Gastrocnemius medialis (tissue), 4 donors: Measurements from ENCODE around the gene LZTS3. TPM values are rescaled to one million over a fixed set of nuclear protein-coding genes. Genes with fewer than 3 reads are reported as not detected.
A peak's percentile ranks its signal among the peaks of the same experiment; 100 is the strongest.
"Not testable (repeated sequence)": the region's sequence is repeated elsewhere in the genome, so short reads cannot be mapped to it uniquely, and the experiment has no call there.

Experiments
- ATAC-seq, 2 donors: fragments of 150-250 bp; one replicate each; pipeline ENCODE4 v1.9.1; 2016
- DNase-seq, 2 donors: peaks; one replicate each; pipeline ENCODE4 v3.0.0-alpha.2; 2019
- H3K27ac ChIP-seq, 4 donors: fragments of 200-600 bp; sonication (generic); 1 replicate in 1 of 4; 2 replicates in 3 of 4; pipeline ENCODE4 v1.5.1; 2016 to 2018; ENCODE audit warnings: mild to moderate bottlenecking in 2 of 4, moderate library complexity in 1 of 4
- H3K27me3 ChIP-seq, 3 donors: fragments of 200-600 bp; sonication (generic) in 2 of 3; 1 replicate in 1 of 3; 2 replicates in 2 of 3; pipeline versions ENCODE4 v1.5.1 to v1.6.0; 2016 to 2019; ENCODE audit warnings: mild to moderate bottlenecking in 1 of 3, moderate library complexity in 1 of 3
- H3K36me3 ChIP-seq, 2 donors: fragments of 200-600 bp; sonication (generic) in 1 of 2; one replicate each; pipeline ENCODE4 v1.5.1; 2017 to 2018
- H3K4me1 ChIP-seq, 2 donors: fragments of 200-600 bp; sonication (generic) in 1 of 2; one replicate each; pipeline ENCODE4 v1.5.1; 2016 to 2017; ENCODE audit warnings: mild to moderate bottlenecking in 2 of 2
- H3K4me3 ChIP-seq, 4 donors: fragments of 200-600 bp; sonication (generic) in 3 of 4; 1 replicate in 1 of 4; 2 replicates in 3 of 4; pipeline ENCODE4 v1.5.1; 2016 to 2019; ENCODE audit warnings: mild to moderate bottlenecking in 2 of 4
- H3K9me3 ChIP-seq, 3 donors: fragments of 200-600 bp; sonication (generic) in 2 of 3; 1 replicate in 1 of 3; 2 replicates in 2 of 3; pipeline ENCODE4 v1.5.1; 2016 to 2019
- CTCF ChIP-seq, 5 experiments: fragments of 450-650 bp in 3 of 5; fragments of 200-600 bp in 2 of 5; sonication (generic) in 2 of 5; IDR thresholded peaks in 4 of 5; conservative IDR thresholded peaks in 1 of 5; 1 replicate in 4 of 5; 2 replicates in 1 of 5; pipeline ENCODE4 v1.5.1; 2016 to 2019; ENCODE audit warnings: antibody characterized with exemption in 5 of 5, mild to moderate bottlenecking in 3 of 5, moderate library complexity in 3 of 5
- POLR2A ChIP-seq, 2 donors: fragments of 450-650 bp; IDR thresholded peaks; one replicate each; pipeline ENCODE4 v1.6.1; 2017; ENCODE audit warnings: antibody characterized with exemption in 2 of 2, mild to moderate bottlenecking in 2 of 2, moderate library complexity in 2 of 2
- in situ Hi-C, 4 donors: fragments of 200-750 bp; cut with MboI; loops; one replicate each; pipeline versions ENCODE4 v1.15.0 to v1.8.0; 2017; ENCODE audit warnings: low sequenced_read_pairs in 4 of 4
- intact Hi-C: fragments of 100-400 bp; cut with DNase I; formaldehyde crosslinking; loops from one replicate; pipeline ENCODE4 v1.15.1; 2023; ENCODE audit warnings: low total_unique reads
- total RNA-seq, 4 donors: library from RNA; depleted of rRNA; stranded (reverse); fragments of >200 nt; gene quantifications; one replicate each; pipeline versions ENCODE4 v1.1.0 to v1.2.3, GENCODE V29; 2016

LZTS3 gene
- total RNA-seq = 10 to 100 TPM; 15.3 to 33.4 (median 18.9) TPM

- TF ChIP-seq CTCF (IDR thresholded peaks at IDR 0.05 in 4 of 5, conservative IDR thresholded peaks at IDR 0.05 in 1 of 5) = no peak
- peak; percentile 69 to 75 for TF ChIP-seq POLR2A (IDR thresholded peaks at IDR 0.05)
- Histone ChIP-seq H3K4me3 (peak within 1 kb of the TSS; percentile 85 to 98 (median 95)), H3K27me3 (no peaks in the 10 kb centered on the region), H3K36me3 (no peaks in the 10 kb centered on the region), H3K9me3 (no peaks in the 10 kb centered on the region), H3K4me1 (peaks cover 5 to 22% of the 10 kb centered on the region in 2 donors), H3K27ac (peak within 1 kb of the TSS; percentile 85 to 95 (median 86))
- ATAC-seq (peak; percentile 21 to 47), DNase-seq (peak; percentile 29 to 57)
- in situ Hi-C loops = no loop called here
- intact Hi-C loops = loop anchor here (1.0 to 5.0 kb wide), 2 partner anchors 14 to 126 kb away; partner anchors contain the start of genes FASTKD5, MRPS26 and UBOX5
Observed at GRCh38 chr20:3172933-3173609, at the start of gene LZTS3. Gene LZTS3, minus strand, starts transcription at chr20:3173549. Its CDS starts 6,386 bp downstream, at chr20:3167163.

GRCh38 chr20:3221398-3222226 is 48.3 kb upstream of the LZTS3 start:
- intact Hi-C loops (loop anchor here (5.0 kb wide), 2 partner anchors 56 to 99 kb away; no protein-coding TSS in a partner anchor), in situ Hi-C loops (no loop called here)
- peak; percentile 73 to 87 for DNase-seq
- Histone ChIP-seq H3K4me1 (peaks cover 29 to 34% of the 10 kb centered on the region in 2 donors), H3K9me3 (no peaks in the 10 kb centered on the region), H3K36me3 (peaks cover 0 to 10% of the 10 kb centered on the region in 2 donors), H3K27me3 (no peaks in the 10 kb centered on the region), H3K27ac (peak overlapping the region; percentile 70 to 86 (median 81)), H3K4me3 (no peak overlapping the region)
- no peak for TF ChIP-seq CTCF (IDR thresholded peaks at IDR 0.05 in 4 of 5, conservative IDR thresholded peaks at IDR 0.05 in 1 of 5)
- no peak for TF ChIP-seq POLR2A (IDR thresholded peaks at IDR 0.05)
- ATAC-seq = peak; percentile 86 to 89

GRCh38 chr20:3218307-3218988 is 45.1 kb upstream of the LZTS3 start:
- no peaks in the 10 kb centered on the region for H3K9me3 ChIP-seq
- peaks cover 0 to 35% of the 10 kb centered on the region in 2 donors for H3K36me3 ChIP-seq
- TF ChIP-seq CTCF (IDR thresholded peaks at IDR 0.05 in 4 of 5, conservative IDR thresholded peaks at IDR 0.05 in 1 of 5) (peak; percentile 77 to 96 (median 92)), POLR2A (IDR thresholded peaks at IDR 0.05) (no peak)
- H3K4me1 ChIP-seq = peaks cover 23 to 26% of the 10 kb centered on the region in 2 donors
- intact Hi-C loops (loop anchor here (1.0 to 2.0 kb wide), 2 partner anchors 30 to 98 kb away; no protein-coding TSS in a partner anchor), in situ Hi-C loops (loop anchor here in 3 of 4 donors (5.0 to 10.0 kb wide), 3 partner anchors 94 to 99 kb away; no protein-coding TSS in a partner anchor)
- peak in 1 of 2 donors; percentile 45 for DNase-seq
- H3K27ac ChIP-seq = no peak overlapping the region
- ATAC-seq = peak in 1 of 2 donors; percentile 32
- H3K4me3 ChIP-seq = no peak overlapping the region
- H3K27me3 ChIP-seq = no peaks in the 10 kb centered on the region

DNA sequence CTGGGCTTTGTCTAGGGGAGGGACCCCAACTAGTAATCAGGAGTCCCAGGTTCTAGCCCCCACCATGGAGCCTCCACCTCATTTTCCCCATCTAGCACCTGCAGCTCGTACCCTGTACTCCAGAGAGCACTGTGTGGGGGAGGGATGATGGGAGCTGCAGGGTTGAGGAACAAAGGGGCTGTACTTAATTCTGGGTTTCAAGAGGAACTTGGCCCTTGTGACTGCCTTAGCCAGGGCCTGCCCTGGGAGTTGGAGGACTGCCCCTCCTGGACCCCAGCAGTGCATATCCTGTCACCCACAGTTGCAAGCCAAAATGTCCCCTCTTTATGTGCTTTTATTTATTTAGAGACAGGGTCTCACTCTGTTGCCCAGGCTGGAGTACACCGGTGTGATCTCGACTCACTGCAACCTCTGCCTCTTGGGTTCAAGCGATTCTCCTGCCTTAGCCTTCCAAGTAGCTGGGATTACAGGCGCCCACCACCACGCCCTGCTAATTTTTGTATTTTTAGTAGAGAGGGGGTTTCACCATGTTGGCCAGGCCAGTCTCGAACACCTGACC is 42.1 kb upstream of the LZTS3 start:
- intact Hi-C loops, H3K4me3 ChIP-seq, ATAC-seq, H3K27me3 ChIP-seq, H3K9me3 ChIP-seq, H3K27ac ChIP-seq, DNase-seq: not testable (repeated sequence)
- H3K4me1 ChIP-seq = peaks cover 5 to 11% of the 10 kb centered on the region in 2 donors
- in situ Hi-C loops = loop anchor here in 3 of 4 donors (5.0 to 10.0 kb wide), 3 partner anchors 97 to 102 kb away; no protein-coding TSS in a partner anchor
- H3K36me3 ChIP-seq = peaks cover 0 to 40% of the 10 kb centered on the region in 2 donors
